A204.1 (cell line): ENCODE data around the gene INSC.

ENCODE experiments used
- FAIRE-seq: peaks from 2 replicates; lab custom pipeline; 2012; peaks lifted over from hg19 to GRCh38; lab: Jason Lieb, UNC

Gene INSC

GRCh38 chr11:15186146-15186545 is 71.4 kb downstream of the INSC start:
- FAIRE-seq: no peak

DNA sequence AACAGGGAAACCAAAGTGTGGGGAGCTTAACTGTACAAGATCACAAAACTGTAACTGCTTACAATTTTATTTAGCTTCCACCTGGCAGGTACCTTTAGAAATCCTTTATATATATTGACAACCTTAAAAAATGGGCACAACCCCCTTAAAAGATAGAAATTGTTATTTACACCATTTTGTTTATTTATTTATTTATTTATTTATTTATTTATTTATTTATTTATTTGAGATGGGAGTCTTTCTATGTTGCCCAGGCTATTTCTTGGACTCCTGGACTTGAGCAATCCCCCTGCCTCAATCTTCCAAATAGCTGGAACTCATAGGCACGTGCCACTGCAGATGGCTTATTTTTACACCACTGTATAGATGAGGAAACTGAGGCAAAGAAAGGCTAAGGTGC is 74.5 kb downstream of the INSC start:
- no peak for FAIRE-seq

GRCh38 chr11:15189641-15190365 is 75.1 kb downstream of the INSC start:
- no peak for FAIRE-seq

DNA sequence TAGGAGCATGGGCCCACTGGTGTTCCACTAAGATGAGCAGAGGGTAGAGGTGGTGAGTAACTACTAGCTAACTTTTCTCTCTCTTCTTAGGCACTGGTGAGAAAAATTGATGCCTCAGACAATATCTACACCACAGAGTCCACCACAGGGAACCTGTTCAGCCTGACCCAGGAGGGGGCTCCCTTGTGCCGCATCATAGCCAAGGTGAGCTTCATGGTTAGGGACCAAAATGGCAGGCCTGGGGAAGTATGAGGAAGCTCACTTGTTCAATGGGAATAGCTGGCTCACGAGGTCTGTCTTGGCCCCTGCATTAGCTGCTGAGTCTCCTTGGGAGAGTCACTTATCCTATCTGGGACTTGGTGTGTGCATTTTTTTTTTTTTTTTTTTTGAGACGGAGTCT is 75.9 kb downstream of the INSC start:
- FAIRE-seq: no peak

DNA sequence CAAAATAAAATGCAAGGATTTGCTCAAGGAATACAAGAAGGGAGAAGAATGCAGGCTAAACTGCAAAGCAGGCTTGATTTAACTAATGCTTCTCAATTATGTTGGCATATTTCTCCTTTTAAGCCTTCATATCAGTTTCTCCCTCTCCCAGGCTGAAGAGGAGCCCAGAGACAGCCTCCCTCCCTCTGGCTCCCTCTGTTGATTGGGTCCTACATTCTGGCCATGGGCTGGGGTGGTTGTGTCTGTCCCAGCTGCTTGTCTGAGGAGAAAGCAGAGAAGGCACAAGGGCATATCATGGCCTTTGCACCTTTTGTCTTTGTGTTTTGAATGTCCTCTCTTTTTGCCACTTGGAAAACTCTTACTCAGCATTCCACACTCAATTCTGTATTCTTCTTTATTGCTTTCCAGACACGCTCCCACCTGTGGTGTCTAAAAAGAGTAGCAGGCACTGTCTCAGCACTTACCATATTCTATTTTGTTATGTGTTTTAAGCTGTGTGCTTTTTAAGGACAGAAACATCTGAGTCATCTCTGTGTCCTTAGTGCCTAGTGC is 77.4 kb downstream of the INSC start:
- no peak for FAIRE-seq

- FAIRE-seq: no peak
Measured at GRCh38 chr11:15194671-15195415, 80.1 kb downstream of the INSC start.

DNA sequence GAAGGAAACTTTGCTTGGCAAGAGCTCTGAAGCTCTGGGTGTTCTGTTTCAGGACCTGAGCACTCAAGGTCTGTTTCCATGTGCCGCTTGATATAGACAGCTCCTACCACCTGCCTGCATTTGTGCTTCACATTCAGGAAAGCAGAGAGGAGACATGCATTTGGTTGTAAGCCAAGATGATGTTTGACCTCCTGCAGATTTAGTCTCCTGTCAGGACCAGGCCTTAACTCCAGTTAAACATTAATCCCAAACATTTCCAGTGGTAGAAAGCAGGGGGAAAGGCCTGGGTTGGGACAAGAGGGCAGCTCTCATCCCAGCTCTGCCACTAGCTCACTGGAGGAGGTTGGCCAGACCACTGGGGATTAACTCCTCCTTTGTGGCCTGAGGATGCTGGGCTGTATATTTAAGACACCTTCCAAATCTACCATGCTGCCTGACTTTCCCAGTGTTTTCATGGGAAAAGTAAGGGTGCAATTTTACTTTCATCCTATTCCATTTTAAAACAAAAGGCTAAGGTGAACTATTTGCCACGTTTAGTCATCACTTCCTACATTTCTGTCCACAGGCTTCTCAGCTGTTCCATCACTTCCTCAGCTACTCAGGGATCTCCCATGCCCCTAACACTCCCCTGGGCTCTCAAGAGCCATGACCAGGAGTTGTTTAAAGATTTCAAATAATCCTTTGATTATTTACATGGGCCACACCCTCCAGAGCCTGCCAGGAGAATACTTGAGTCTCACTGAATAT is 80.9 kb downstream of the INSC start:
- no peak for FAIRE-seq

- FAIRE-seq: no peak
Measured at GRCh38 chr11:15196704-15197103, 82.0 kb downstream of the INSC start.

GRCh38 chr11:15197696-15198095 is 83.0 kb downstream of the INSC start:
- FAIRE-seq: no peak

GRCh38 chr11:15198284-15198683 is 83.6 kb downstream of the INSC start:
- FAIRE-seq: no peak

GRCh38 chr11:15199693-15200092 is 85.0 kb downstream of the INSC start:
- FAIRE-seq: no peak

DNA sequence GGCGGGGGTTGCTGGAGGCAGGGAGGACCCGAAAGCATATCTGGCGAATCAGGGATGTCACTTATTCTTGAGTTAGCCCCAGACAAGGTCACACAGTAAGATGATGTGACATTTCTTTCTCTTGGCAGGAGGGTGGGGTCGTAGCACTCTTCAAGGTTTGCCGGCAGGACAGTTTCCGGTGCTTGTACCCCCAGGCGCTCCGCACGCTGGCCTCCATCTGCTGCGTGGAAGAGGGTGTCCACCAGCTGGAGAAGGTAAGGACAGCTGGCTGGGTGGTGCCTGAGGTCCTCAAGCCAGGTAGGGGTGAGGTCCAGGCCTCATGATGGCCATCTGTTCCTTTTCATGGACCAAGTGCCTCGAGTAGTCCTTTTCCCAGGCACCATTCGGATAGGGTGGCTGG is 86.0 kb downstream of the INSC start:
- FAIRE-seq: no peak

DNA sequence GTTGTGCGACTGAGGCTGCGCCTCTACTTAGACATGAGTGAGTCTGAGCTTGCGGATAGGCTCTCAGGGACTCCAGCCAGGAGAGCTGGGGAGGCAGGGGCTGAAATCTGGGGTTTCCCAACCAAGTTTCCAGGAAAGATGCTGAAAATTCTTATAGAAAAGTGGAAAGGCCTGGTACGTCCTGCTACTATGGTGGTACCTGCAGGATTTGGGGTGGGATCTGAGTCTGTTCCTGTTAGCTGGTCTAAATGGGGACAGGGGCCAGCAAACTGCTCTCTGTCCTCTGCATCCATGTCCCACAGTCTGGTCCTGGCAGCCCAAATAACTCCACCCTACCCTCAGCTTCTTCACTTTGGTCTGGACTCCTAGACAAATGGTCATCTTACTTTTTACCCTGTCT is 86.9 kb downstream of the INSC start:
- no peak for FAIRE-seq

DNA sequence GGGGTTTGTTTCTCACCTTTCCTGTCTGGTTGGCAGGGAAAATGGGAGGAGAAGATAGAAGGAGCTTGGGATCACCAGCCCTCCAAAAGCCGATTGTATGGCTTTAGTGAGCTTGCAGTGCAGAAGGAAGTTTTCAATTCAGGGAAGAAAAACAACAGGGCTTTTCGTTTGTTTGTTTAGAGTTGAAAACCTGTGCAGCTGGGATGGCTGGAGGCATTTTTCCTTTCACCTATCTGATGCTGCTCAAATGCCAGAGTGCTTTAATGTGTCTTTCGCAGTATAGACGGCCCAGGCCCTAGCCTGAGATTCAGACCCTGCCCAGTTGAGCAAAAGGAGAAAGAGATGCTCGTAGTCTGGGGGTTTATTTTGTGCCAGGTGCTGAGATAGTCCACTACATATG is 87.9 kb downstream of the INSC start:
- FAIRE-seq: no peak

- no peak for FAIRE-seq
Measured at GRCh38 chr11:15204711-15205110, 90.0 kb downstream of the INSC start.

DNA sequence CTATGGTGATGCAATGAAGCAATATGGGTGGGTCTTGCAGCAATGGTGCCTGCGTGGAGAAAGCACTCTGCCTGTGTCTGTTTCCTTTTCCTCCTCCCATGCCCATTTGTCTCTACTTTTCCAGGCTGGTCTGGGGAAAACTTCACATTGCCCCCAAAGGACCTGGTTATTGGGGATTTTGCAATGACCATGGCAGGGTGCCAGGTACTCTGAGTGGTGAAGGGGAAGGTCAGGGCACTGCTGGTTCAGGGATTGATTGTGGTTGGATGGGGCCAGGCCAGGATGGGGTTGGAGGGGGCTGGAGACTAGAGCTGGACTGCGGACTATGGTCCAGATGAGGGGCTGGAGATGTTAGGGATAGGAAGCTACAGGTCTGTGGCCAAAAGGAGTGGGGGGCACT is 92.1 kb downstream of the INSC start:
- no peak for FAIRE-seq

- FAIRE-seq: no peak
Measured at GRCh38 chr11:15208378-15209222, 93.9 kb downstream of the INSC start.

DNA sequence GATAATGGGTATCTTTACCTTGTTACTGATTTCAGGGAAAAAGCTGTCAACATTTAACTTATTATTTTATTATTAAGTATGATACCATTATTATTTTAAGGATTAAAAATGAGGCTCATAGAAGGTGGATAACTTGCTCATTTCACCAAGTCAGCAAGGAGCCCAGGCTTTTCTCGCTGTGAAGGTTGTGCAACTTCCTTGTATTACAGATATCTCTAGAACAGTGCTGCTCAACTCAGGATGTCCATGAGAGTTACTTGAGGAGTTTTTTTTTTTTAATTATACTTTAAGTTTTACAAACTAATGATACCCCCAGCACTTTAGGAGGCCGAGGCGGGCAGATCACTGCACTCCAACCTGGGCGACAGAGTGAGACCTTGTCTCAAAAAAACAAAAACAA is 98.2 kb downstream of the INSC start:
- FAIRE-seq: no peak

- FAIRE-seq: no peak
Measured at GRCh38 chr11:15213471-15214231, 98.9 kb downstream of the INSC start.

DNA sequence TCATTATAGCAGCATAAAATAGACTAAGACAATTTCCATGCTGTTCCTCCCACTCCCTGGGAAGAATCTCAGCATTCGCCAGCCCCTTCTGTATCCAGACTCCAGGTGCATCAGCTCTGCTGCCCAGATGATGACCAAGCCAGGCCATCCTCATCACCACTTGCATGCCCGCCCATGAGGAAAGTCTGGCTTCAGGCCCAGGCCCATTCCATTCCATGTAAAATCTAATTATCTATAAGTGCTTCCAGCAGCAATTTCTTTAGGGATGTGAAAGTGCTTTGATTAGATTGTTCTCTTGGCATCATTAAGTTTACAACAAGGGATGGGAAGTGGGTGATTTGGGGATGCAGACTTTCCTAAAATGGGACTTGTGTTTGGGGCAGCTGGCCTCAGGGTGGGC is 100.3 kb downstream of the INSC start:
- FAIRE-seq: no peak

- FAIRE-seq: no peak
Measured at GRCh38 chr11:15216678-15217077, 102.0 kb downstream of the INSC start.
